22Rv1 (cell line): Measurements from ENCODE around the gene BDH1.

Source experiments
- CTCF ChIP-seq: fragments of 450-650 bp; IDR thresholded peaks from 2 replicates; pipeline ENCODE4 v1.5.1; 2017; ENCODE audit warnings: mild to moderate bottlenecking
- ZFX ChIP-seq: fragments of 450-650 bp; IDR thresholded peaks from 2 replicates; pipeline ENCODE4 v1.6.1; 2017; ENCODE audit warnings: antibody characterized with exemption, borderline replicate concordance

DNA sequence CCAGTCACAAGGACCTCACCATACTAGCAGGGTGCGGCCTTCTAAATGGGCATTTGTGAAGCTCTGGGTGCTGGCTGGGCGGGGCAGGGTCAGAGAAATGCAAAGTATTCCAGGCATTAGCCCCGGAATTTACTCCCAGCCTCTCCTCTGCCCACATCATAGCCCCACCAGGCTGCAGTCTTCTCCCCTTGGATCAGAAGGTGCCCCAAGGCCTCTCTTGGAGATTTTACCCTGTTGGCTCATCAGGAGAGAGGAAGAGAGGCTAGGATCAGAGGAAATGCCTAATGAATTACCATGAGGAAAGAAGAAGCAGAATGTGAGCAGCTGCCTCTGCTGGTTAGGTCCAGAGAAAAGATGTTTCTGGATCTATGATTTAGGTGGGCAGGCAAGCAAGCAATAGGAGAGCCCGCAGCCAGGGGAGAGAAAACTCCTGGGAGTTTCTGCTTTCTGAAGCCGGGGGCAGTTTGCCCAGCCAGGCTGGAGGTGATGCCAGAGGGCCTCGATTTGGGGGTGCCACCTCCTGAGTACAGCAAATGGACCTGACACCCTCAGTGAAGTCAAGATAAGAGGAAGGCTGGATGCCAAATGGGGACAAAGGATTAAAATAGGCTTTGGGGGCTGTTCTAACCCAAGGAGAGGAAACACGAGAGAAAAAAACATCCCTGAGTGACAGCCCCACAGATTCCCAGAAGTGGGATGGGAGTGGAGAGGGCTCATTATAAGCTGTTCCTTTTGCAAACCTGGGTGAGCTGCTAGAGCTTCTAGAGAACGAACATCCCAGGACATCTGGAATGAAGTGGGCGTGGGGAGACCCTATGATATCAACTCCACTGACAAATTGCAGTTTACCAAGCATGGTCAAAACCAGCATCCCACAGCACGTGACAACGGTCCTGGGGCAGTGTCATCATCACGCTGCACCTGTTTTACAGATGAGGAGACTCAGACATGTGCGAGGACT, 65.4 kb downstream of the BDH1 start:
- TF ChIP-seq CTCF = no peak
- TF ChIP-seq ZFX = no peak
